B cell (primary cell): ENCODE results near the gene CENPX. TPM values are rescaled to one million over a fixed set of nuclear protein-coding genes. Genes with fewer than 3 reads are reported as not detected.
A peak's percentile ranks its signal among the peaks of the same experiment; 100 is the strongest.

Experiments
- ATAC-seq: fragments of 200-7000 bp; cut with Tn5 transposase; one replicate; pipeline ENCODE4 v1.10.0; 2021; ENCODE audit warnings: low read depth, mild to moderate bottlenecking, moderate number of reproducible peaks, moderate library complexity
- CTCF ChIA-PET: fragments of 350-600 bp; sonication (Branson Sonifier 250); formaldehyde crosslinking; loops from one replicate; lab custom pipeline; 2021; ENCODE audit warnings: antibody characterized with exemption, inconsistent platforms; lab: Charles Lee
- POLR2A ChIA-PET: fragments of 350-600 bp; sonication (Branson Sonifier 250); formaldehyde crosslinking; loops from one replicate; lab custom pipeline; 2021; ENCODE audit warnings: antibody characterized with exemption; lab: Charles Lee
- DNase-seq: peaks from one replicate; pipeline ENCODE4 v3.0.0; 2013
- H2AFZ ChIP-seq: 2 replicates; pipeline ENCODE4 v1.6.1; 2012; ENCODE audit warnings: mild to moderate bottlenecking, low read depth, low read length; ENCODE audit not compliant: insufficient read depth, poor library complexity, severe bottlenecking
- H3K27ac ChIP-seq, 2 donors: 1 replicate in 1 of 2; 2 replicates in 1 of 2; pipeline ENCODE4 v1.5.1; 2012 to 2013; ENCODE audit warnings: low read length in 2 of 2, mild to moderate bottlenecking in 2 of 2, moderate library complexity in 1 of 2
- H3K27me3 ChIP-seq, 4 experiments: fragments of 200-600 bp in 1 of 4; sonication (generic) in 1 of 4; replicated peaks in 1 of 4; 1 replicate in 2 of 4; 2 replicates in 2 of 4; pipeline versions ENCODE4 v1.6.1 to v1.7.0; 2013 to 2016; ENCODE audit warnings: low read length in 3 of 4, mild to moderate bottlenecking in 2 of 4, mixed read lengths in 1 of 4, moderate library complexity in 1 of 4; ENCODE audit not compliant: insufficient read depth in 4 of 4, control insufficient read depth in 3 of 4; ENCODE audit errors: control extremely low read depth in 1 of 4
- H3K36me3 ChIP-seq, 2 experiments: replicated peaks in 1 of 2; 1 replicate in 1 of 2; 2 replicates in 1 of 2; pipeline versions ENCODE4 v1.6.1 to v1.7.1; 2013; ENCODE audit warnings: low read length in 1 of 2; ENCODE audit not compliant: insufficient read depth in 2 of 2, control insufficient read depth in 1 of 2; ENCODE audit errors: control extremely low read depth in 1 of 2, extremely low read depth in 1 of 2
- H3K4me1 ChIP-seq, 2 donors: fragments of 200-600 bp in 1 of 2; sonication (generic) in 1 of 2; 1 replicate in 1 of 2; 2 replicates in 1 of 2; pipeline versions ENCODE4 v1.5.1 to v1.6.1; 2013 to 2017; ENCODE audit warnings: low read length in 2 of 2; ENCODE audit not compliant: control insufficient read depth in 2 of 2, insufficient read depth in 2 of 2
- H3K4me2 ChIP-seq: replicated peaks from 2 replicates; pipeline ENCODE3; 2012; ENCODE audit warnings: mild to moderate bottlenecking, low read depth, low read length; ENCODE audit not compliant: poor library complexity, severe bottlenecking
- H3K4me3 ChIP-seq, 5 experiments: fragments of 200-600 bp in 1 of 5; sonication (generic) in 1 of 5; 1 replicate in 3 of 5; 2 replicates in 2 of 5; pipeline versions ENCODE4 v1.5.1 to v1.7.0; 2011 to 2016; ENCODE audit warnings: low read length in 4 of 5, mild to moderate bottlenecking in 4 of 5, low read depth in 2 of 5, control low read depth in 1 of 5, moderate library complexity in 1 of 5; ENCODE audit not compliant: insufficient read depth in 1 of 5; ENCODE audit errors: control extremely low read depth in 1 of 5, extremely low read depth in 1 of 5
- H3K79me2 ChIP-seq: fragments of 200-600 bp; sonication (generic); one replicate; pipeline ENCODE4 v1.6.0; 2016; ENCODE audit warnings: low read length; ENCODE audit not compliant: control insufficient read depth, insufficient read depth
- H3K9ac ChIP-seq: fragments of 200-600 bp; sonication (generic); 2 replicates; pipeline ENCODE4 v1.6.1; 2017; ENCODE audit warnings: mild to moderate bottlenecking, low read length, moderate library complexity
- H3K9me3 ChIP-seq, 3 donors: one replicate each; pipeline versions ENCODE4 v1.6.1 to v1.7.1; 2013; ENCODE audit warnings: low read length in 2 of 3; ENCODE audit not compliant: control insufficient read depth in 2 of 3, insufficient read depth in 1 of 3; ENCODE audit errors: control extremely low read depth in 1 of 3
- H4K20me1 ChIP-seq: 2 replicates; pipeline ENCODE4 v1.6.0; 2012; ENCODE audit warnings: mild to moderate bottlenecking, low read length; ENCODE audit not compliant: insufficient read depth, control insufficient read depth, poor library complexity, severe bottlenecking
- H3K27ac Mint-ChIP-seq: one replicate; pipeline ENCODE4 v1.8.0; 2021; ENCODE audit warnings: mixed read lengths
- H3K27me3 Mint-ChIP-seq: one replicate; pipeline ENCODE4 v1.8.0; 2021; ENCODE audit warnings: mixed read lengths
- H3K4me1 Mint-ChIP-seq: one replicate; pipeline ENCODE4 v1.8.0; 2021; ENCODE audit warnings: mixed read lengths
- H3K4me3 Mint-ChIP-seq: one replicate; pipeline ENCODE4 v1.8.0; 2021; ENCODE audit warnings: mixed read lengths
- H3K9me3 Mint-ChIP-seq: one replicate; pipeline ENCODE4 v1.8.0; 2022; ENCODE audit warnings: mixed read lengths; ENCODE audit not compliant: insufficient read depth
- CTCF ChIP-seq: fragments of 200-600 bp; IDR thresholded peaks from one replicate; pipeline ENCODE4 v1.8.0; 2022; ENCODE audit warnings: antibody characterized with exemption, mild to moderate bottlenecking
- EZH2 ChIP-seq: IDR thresholded peaks from 2 replicates; pipeline ENCODE4 v1.6.1; 2012; ENCODE audit warnings: borderline replicate concordance, low read depth, mild to moderate bottlenecking, moderate library complexity, low read length; ENCODE audit not compliant: insufficient read depth, poor library complexity, severe bottlenecking
- WGBS: methylation state at CpG from one replicate; pipeline ENCODE4 v1.1.5; 2013; ENCODE audit warnings: missing lambda C conversion rate; ENCODE audit not compliant: insufficient coverage; 5-methylcytosine and 5-hydroxymethylcytosine counted together
- intact Hi-C: fragments of 100-400 bp; cut with micrococcal nuclease; formaldehyde crosslinking; loops from one replicate; pipeline ENCODE4 v1.10.0; 2022
- polyA plus RNA-seq: library from polyadenylated mRNA; depleted of rRNA; stranded (reverse); fragments of >200 nt; gene quantifications from 2 replicates; pipeline ENCODE4 v1.2.3, GENCODE V29; 2012
- total RNA-seq, 2 donors: library from RNA; stranded (reverse); fragments of 120-200 nt in 1 of 2; gene quantifications; 1 replicate in 1 of 2; 2 replicates in 1 of 2; pipeline versions ENCODE4 v1.2.3 to v1.2.4, GENCODE V29; 2013 to 2022

The CENPX gene
- total and polyA plus RNA-seq, 2 donors (not counting 1 experiment from before 2014, with no cell fraction given): 37.0 to 40.1 TPM

GRCh38 chr17:81980707-81981343, 41.9 kb downstream of the CENPX start:
- H3K36me3 ChIP-seq: peaks cover 0 to 16% of the 10 kb centered on the region in 2 experiments
- no peaks in the 10 kb centered on the region for H3K9me3 Mint-ChIP-seq
- no peak overlapping the region for H3K4me3 Mint-ChIP-seq
- WGBS: 28% methylated on average over 6 of the region's 9 CpGs
- no peak for TF ChIP-seq EZH2
- TF ChIP-seq CTCF: no peak
- no peaks in the 10 kb centered on the region for H3K27me3 Mint-ChIP-seq
- peak overlapping the region; percentile 25 for H3K4me2 ChIP-seq
- no peak overlapping the region for H3K27ac ChIP-seq
- peaks cover 14% of the 10 kb centered on the region for H4K20me1 ChIP-seq
- no peak overlapping the region for H2AFZ ChIP-seq
- ChIA-PET POLR2A (interaction anchor here (1.0 kb wide), 1 partner anchor 14 kb away, joined by 3 read pairs; no protein-coding TSS in a partner anchor), CTCF (no interaction called here)
- peaks cover 44% of the 10 kb centered on the region for H3K79me2 ChIP-seq
- H3K4me3 ChIP-seq: no peak overlapping the region
- H3K27me3 ChIP-seq: no peaks in the 10 kb centered on the region
- DNase-seq: no peak
- peaks cover 37% of the 10 kb centered on the region for H3K4me1 Mint-ChIP-seq
- ATAC-seq: no peak
- H3K9me3 ChIP-seq: peaks cover 0 to 7% (median 0%) of the 10 kb centered on the region in 3 donors
- H3K27ac Mint-ChIP-seq: no peak overlapping the region
- peaks cover 25 to 36% of the 10 kb centered on the region in 2 donors for H3K4me1 ChIP-seq
- H3K9ac ChIP-seq: no peak overlapping the region
- intact Hi-C loops: no loop called here

- Histone ChIP-seq H2AFZ (no peak overlapping the region), H3K9ac (no peak overlapping the region), H3K4me2 (no peak overlapping the region), H3K4me3 (no peak overlapping the region), H3K36me3 (peaks cover 0 to 9% of the 10 kb centered on the region in 2 experiments), H3K27me3 (no peaks in the 10 kb centered on the region), H3K27ac (no peak overlapping the region), H4K20me1 (peaks cover 12% of the 10 kb centered on the region), H3K4me1 (peaks cover 25 to 36% of the 10 kb centered on the region in 2 donors), H3K9me3 (peaks cover 0 to 7% (median 0%) of the 10 kb centered on the region in 3 donors), H3K79me2 (peaks cover 37% of the 10 kb centered on the region)
- no peak for DNase-seq
- Mint-ChIP-seq H3K27ac (peak overlapping the region; percentile 20), H3K9me3 (no peaks in the 10 kb centered on the region), H3K27me3 (peaks cover under 1% of the 10 kb centered on the region), H3K4me3 (peak overlapping the region; percentile 16), H3K4me1 (peaks cover 36% of the 10 kb centered on the region)
- WGBS: 93% methylated on average over 3 of the region's 4 CpGs
- ChIA-PET POLR2A (interaction anchor here (1.1 kb wide), 1 partner anchor 85 kb away, joined by 4 read pairs; no protein-coding TSS in a partner anchor), CTCF (no interaction called here)
- TF ChIP-seq EZH2 (no peak), CTCF (no peak)
- intact Hi-C loops: no loop called here
- ATAC-seq: no peak
Observed at GRCh38 chr17:81980122-81980521, 42.6 kb downstream of the CENPX start.
